Epithelial cell of prostate (primary cell): ENCODE measurements around the gene NECAP2.
"Not testable (repeated sequence)": the region's sequence is repeated elsewhere in the genome, so short reads cannot be mapped to it uniquely, and the experiment has no call there.

ENCODE experiments used
- DNase-seq: peaks from one replicate; pipeline ENCODE4 v3.0.0-alpha.2; 2011; ENCODE audit warnings: low read depth, low spot score
- H3K27ac ChIP-seq: fragments of 450-650 bp; 2 replicates; pipeline ENCODE4 v1.5.1; 2017; ENCODE audit warnings: mild to moderate bottlenecking

The NECAP2 gene

DNA sequence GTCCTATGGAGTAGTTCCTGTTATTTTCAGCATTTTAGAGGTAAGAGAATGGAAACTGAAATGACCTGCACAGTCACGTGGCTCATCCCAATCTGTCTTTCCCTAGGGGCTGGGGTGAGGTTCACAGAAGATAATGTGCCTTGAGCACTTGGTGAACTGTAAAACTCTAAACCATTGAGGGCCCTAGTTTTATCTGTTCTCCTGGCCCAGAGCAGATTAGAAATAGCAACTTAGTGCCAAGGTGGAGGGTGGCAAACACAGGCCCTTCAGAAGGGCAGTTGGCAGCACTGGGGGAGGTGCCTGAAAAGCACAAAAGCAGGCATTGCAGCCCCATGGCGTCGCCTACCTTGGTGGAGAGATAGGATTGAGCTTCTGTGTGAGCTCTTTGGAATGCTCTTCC lies 14.4 kb downstream of the NECAP2 start:
- DNase-seq, H3K27ac ChIP-seq: not testable (repeated sequence)

DNA sequence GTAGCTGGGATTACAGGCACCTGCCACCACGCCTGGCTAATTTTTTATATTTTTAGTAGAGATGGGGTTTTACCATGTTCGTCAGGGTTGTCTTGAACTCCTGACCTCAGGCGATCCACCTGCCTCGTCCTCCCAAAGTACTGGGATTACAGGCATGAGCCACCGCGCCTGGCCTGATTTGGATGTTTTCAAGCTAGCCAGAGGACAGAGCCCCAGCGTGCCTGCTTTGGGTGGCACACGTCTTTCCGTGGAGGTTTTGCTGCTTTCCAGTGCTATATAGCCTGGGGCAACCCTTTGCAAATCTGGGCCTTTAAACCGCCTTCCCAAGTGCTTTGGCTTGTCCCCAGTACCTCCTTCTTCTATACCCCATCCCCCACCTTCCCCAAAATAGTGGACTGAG lies 15.6 kb downstream of the NECAP2 start:
- H3K27ac ChIP-seq, DNase-seq: not testable (repeated sequence)

DNA sequence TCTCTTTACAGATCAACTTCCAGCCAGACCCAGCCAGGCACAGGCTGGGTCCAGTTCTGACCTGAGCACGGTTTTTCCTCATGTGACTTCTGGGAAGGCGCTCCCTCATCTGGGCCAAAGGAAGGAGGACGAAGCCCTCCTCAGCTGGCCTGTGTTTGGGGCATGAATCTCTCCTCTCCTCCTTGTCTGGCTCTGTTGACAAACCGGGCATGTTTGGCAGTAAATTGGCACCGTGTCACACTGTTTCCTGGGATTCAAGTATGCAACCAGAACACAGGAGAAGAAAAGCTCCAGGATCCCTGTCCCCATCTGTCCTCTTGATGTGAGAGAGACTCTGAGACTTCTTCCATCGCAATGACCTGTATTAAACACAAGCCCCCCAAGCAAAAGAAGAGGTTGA lies 18.3 kb downstream of the NECAP2 start:
- DNase-seq, result no peak
- H3K27ac ChIP-seq, result no peak overlapping the region

DNA sequence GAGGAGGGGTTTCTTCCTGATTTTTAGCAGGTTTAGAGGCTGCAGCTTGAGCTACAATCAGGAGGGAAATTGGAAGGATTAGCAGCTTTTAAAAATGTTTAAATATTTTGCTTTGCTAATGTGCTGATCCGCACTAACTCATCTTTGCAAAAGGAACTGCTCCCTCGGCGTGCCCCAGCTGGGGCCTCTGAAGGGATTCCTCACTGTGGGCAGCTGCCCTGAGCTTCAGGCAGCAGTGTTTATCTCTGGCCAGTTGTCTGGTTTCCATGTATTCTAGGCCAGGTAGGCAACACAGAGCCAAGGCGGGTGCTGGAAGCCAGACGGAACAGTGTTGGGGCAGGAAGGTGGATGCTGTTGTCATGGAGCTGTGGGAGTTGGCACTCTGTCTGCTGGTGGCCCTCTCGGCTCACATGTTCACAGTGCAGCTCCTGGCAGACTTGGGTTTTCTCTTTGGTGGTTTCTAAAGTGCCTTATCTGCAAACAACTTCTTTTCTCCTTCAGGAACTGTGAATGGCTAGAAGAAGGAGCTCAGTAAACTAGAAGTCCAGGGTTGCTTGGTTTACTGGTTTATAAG lies 18.9 kb downstream of the NECAP2 start:
- DNase-seq, result no peak
- H3K27ac ChIP-seq, result no peak overlapping the region

DNA sequence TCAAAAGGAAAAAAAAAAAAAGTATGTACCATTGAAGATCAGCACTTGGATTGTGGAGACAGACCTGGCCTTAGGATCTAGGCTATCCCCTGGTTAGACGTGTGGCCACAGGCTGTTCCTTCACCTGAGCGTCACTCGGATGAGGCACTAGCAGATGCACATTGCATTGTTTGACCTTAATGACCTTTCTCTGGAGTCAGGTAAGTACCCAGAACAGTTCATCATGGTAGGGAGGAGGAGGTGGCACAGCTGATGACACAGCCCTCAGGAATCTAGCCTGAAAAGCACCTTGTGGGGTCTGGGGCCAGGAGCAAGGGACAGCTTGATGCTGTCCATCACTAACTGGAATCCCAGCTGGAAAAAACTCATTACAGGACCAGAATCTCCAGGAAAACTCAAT lies 21.2 kb downstream of the NECAP2 start:
- no peak for DNase-seq
- no peak overlapping the region for H3K27ac ChIP-seq

DNA sequence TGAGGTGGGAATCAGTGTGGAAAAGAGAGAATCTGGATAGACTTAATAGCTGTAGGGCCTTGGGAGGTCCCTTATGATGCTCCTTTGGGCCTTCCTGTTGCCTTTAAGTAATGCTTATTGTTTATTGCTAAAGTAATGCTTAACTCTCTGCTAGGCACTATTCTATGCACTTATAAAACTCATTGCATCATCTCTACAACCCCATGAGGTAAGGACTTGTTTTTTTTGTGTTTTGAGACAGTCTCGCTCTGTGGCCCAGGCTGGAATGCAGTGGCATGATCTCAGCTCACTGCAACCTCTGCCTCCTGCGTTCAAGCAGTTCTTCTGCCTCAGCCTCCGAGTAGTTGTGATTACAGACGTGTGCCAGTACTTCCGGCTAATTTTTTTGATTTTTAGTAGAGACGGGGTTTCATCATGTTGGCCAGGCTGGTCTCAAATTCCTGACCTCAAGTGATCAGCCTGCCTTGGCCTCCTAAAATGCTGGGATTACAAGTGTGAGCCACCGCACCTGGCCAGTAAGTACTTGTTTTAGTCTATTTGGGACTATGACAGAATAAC lies 22.3 kb downstream of the NECAP2 start:
- DNase-seq, result no peak
- no peak overlapping the region for H3K27ac ChIP-seq

DNA sequence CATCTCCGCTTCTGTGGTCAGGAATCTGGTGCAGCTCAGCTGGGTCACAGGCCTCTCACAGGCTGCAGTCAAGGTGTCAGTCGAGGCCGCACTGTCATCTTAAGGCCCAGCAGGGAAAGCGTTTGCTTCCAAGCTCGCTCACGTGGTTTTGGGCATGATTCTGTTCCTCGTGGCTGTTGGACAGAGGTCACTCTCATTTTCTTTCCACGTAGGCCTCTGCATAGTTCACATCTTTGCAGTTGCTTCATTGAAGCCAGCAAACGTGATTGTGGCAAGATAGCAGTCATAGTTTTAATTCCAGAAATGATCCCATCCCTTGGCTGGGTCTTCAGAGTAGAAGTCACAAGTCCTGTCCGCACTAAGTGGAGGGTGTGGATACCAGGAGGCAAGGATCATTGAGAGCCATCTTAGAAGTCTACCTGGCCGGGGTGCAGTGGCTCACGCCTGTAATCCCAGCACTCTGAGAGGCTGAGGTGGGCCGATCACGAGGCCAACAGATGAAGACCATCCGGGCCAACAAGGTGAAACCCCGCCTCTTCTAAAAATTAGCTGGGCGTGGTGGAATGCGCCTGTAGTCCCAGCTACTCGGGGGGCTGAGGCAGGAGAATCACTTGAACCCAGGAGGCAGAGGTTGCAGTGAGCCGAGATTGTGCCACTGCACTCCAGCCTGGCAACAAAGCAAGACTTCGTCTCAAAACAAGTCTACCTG lies 24.5 kb downstream of the NECAP2 start:
- no peak for DNase-seq
- no peak overlapping the region for H3K27ac ChIP-seq

DNA sequence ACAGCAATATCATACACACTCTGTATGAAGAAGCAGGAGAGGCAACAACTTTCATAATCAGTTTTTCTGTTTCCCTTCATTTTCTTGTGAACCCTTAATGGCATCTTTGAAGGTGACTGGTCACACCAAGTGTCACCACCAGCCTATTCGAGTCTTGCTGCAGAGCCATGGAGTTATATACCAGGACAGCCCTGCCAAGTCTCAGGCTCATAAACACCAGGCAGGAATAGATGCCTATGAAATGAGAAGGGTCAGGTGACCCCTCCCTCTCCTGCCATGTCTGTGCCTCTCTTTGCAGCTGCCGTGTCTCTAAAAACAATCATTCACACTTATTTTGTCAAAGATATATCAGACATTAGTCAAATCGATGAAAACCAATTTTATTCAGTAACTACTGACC lies 28.0 kb downstream of the NECAP2 start:
- no peak for DNase-seq
- H3K27ac ChIP-seq, result no peak overlapping the region

DNA sequence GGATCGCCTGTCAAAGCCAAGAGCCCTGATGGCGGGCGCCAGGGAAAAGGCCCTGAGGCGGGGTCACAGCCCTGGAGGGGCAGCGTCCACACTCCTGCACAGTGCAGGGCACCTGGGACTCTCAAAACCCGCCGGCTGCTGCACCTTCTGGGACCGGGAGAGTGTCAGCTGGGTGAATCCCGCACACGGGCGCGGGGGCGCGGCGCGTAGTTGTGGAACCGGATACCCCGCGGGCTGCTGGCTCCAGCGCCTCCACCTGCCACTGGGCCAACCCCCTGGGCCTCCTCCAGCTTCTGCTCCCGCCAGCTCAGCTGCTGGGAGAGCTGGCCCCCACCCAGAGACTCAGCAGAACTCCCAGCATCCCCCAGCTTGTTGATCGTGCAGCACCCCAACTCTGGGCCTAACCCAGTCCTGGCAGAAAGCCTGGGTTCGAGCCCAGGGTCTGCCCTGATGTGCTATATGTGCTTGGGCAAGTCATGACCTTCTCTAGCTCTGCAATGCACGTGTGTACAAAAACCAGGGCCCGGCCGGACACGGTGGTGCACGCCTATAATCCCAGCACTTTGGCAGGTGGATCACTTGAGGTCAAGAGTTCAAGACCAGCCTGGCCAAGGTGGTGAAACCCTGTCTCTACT lies 33.8 kb downstream of the NECAP2 start:
- no peak for DNase-seq
- H3K27ac ChIP-seq, result no peak overlapping the region

DNA sequence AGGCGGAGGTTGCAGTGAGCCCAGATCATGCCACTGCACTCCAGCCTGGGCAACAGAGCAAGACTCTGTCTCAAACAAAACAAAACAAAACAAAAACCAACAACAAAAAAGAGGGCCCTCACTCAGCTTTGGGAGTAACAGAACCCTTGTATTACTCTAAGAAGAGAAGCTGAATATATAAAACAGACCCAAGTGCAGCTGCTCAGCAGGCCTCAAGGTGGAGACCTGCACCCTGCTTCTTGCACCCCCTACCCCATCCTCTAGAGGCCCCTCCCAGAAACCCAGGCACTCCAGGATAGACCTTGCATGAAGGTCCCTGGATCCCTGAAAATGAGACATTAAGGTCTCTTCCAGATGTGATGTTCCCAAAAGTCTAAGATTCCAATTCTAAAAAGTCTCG lies 34.4 kb downstream of the NECAP2 start:
- not testable (repeated sequence) for DNase-seq, H3K27ac ChIP-seq

DNA sequence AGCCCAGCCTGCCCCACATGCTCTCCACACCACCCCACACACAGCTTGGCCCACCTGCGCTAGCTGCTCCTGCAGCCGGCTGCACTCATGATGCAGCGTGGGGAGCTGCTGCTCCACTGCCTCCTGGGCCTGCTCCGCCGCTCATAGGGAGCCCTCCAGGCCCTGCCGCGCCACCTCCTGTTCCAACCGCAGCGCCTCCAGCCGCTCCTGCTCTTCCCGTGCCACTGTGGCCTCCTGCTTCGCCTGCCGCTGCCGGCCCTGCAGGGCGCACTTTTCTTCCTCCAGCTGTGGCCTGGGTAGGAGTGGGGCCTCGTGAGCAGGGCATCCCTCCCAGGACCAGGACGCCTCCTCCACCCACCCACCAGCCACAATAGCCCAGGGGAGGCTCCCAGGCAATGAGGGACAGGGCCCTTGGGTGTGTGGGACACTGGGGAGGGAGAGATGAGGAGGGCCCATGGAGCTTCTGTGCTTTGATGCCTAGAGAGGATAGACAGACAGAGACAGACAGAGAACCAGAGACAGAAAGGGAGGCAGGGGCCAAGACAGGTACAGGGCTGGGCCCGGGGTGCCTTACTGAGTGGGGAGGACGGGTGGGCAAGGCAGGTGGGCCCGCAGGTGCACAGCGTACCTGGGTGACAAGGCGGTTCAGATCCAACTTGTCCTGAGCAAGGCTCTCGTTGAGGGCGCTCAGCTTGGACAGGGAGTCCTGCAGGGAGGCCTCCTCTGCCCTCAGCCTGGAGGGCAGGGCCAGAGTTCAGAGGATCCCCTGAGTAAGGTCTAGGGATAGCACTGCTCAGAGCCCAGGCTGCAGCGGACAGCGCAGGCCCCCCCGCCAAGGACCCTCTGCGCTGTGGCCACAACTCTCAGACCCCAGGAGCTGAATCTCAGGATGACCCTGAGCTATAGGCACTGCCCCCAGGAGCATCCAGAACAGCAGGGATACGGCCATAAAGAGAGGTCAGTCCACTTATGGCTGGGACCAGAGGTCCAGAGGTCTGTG lies 35.5 kb downstream of the NECAP2 start:
- not testable (repeated sequence) for H3K27ac ChIP-seq, DNase-seq

DNA sequence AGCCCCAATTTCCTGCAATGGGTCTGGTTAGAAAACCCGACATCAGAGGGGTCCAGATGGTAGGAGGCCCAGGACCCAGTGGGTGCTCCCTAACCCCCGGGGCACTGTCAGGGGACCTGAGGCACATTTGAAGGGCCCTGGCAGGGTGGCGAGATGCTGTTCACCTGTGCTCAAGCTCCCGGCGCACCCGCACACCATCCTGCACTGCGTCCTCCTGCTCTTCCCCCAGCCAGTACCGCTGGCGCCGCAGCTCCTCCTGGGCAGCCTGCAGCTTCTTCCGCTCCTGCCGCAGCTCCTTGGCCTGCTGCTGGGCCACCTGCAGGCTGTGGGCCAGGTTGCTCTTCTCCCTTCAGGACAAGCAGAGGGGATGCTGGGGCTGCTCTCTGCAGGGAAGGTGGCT lies 37.6 kb downstream of the NECAP2 start:
- no peak overlapping the region for H3K27ac ChIP-seq
- no peak for DNase-seq

DNA sequence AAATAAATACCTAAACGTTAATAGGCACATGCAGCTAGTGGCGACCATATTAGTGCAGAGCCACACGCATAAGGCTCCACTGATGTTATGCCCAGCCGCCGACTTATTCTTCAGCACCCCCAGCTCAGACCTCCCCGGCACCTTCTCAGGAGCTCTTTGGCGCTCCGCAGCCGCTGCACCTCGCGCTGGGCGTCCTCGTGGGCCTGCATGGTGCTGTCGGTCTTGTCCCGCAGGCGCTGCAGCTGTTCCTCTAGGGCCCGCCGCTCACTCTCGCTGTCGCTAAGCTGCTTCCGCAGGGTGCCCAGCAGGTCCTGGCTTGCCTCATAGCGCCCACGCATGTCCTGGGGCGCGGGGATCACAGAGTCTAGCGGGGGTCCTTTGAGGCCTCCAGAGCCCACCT lies 42.6 kb downstream of the NECAP2 start:
- not testable (repeated sequence) for H3K27ac ChIP-seq, DNase-seq

DNA sequence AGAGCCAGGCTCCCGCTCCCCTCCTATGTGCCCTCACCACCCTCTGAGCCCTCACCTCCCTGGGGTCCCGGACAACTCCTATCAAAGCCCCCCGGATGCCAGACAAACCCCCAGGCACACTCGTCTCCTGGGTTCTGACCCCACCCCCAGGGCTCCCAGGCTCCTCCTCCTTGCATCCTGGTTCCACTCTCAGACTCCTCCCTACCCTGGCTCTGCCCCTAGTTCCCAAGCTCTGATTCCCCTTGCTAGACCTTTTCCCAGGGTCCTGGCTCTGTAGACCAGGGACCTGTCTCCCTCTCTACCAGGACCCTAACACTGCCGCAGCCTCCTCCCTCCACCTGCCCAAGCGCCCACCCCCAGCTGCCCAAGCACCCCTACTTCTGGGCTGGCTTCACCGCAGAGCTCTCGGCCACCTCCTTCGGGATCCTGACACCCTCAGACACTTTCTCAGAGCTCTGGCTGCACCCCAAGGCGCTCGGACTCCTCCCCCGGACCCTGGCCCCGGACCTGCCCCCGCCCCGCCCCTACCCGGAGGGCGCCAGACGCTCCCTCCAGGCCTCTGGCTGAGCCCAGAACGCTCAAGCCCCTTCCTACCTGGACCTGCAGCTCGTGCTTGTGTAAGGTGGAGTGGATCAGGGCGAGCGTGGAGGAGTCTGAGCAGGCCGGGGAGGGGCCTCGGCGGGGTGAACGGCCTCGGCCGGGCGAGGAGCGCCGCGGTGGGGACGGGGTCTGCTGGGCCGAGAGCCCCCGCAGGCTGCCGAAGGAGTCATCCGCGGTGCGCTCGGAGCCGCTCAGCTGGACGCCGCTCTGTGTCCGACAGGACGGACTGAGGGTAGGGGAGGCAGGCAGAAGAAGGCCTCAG lies 43.3 kb downstream of the NECAP2 start:
- not testable (repeated sequence) for DNase-seq, H3K27ac ChIP-seq

DNA sequence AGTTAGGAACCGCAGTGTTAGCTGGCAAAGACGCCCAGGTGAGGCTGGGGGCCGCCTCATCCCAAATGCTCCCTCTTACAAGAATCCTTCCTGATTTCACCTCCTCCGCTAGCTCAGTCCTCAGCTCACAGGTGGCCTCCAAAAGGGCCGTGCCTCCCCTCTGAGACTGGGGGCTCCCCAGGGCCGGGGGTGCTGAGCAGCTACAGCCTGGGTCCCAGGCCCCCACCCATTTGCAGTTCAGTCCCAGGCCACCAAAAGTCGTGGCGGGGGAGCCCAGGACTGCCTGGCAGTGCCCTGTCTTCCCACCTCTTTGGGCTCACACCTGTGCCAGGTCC lies 43.9 kb downstream of the NECAP2 start:
- no peak overlapping the region for H3K27ac ChIP-seq
- no peak for DNase-seq

DNA sequence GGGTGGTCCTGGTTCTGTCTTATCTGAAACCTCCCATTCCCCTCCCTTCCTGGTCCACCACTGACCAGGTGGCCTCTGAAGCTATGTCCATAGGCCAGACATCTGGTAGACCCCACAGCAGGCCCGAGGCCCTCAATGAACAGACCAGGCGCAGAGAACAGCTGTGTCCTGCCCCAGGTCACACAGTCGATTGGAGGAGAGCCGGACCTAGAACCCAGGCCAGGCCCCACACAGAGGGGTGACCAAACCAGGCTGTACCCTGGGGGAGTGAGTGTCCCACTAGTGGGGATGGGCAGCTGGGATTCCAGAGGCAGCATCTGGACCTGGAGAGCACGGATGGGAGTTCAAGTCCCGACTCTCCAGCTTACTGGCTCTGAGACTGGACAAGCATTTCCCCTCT lies 44.4 kb downstream of the NECAP2 start:
- no peak overlapping the region for H3K27ac ChIP-seq
- no peak for DNase-seq

DNA sequence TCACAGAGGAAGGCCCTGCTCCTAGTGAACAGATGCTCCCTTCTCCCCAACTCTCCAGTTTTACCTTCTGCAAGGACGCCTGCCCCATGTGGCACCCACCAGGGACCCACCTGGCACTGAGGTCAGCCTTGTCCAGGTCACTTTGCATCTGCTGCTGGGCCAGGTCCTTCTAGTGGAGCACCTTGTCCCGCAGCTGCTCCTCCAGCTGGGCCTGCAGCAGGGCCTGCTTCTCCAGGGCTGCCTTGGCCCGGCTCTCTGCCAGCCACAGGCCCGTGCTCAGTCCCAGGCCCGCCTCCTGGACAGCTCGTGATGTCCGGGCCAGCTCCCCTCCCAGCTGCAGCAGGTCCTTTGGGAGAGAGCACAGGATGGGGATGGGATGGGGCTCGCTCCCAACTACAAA lies 45.8 kb downstream of the NECAP2 start:
- H3K27ac ChIP-seq, DNase-seq: not testable (repeated sequence)

DNA sequence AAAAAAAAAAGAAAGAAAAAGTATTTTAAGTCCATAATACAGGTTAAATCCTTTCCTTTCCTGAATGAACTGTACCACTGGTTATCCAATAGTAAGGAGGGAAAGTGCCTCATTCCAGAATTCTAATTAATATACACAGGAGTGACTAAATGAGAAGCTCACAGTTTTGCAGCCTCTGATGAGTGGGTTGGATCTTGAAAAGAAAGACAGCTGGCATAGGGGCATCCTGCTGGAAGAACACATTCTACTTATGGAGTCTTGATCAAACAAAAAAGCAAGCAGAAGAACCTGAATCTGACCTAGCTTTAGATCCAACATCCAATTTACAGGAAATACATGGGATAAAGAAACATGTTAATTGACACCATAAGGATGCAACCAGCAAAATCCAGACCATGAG lies 46.5 kb downstream of the NECAP2 start:
- DNase-seq, H3K27ac ChIP-seq: not testable (repeated sequence)

DNA sequence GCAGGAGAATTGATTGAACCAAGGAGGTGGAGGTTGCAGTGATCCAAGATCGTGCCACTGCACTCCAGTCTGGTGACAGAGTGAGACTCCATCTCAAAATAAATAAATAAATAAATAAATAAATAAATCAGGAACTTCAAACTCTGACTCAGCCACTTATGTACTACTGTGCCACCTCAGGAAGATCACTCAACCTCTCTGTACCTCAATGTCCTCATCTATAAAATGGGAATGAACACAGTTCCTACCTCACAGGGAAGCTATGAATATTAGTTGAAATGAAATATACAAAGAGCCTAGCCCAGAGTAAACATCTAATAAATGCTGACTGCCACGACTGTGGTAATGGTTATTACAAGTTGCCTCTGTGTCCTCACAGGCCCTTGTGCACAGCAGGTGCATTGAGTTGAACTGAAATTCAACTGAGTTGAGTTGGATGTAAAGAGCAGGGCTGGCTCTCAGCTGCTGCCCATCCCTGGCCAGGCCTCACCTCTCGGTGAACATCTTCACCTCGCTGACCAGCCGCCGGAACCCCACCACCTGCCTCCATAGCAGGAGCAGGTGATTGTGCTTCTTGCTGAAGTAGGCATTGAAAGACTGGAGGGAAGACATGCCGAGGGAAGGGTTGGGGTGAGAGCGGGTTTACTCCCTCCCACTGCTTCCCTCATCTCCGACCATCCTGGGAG lies 48.8 kb downstream of the NECAP2 start:
- not testable (repeated sequence) for H3K27ac ChIP-seq

More for the DNA sequence above, 48.8 kb downstream of the NECAP2 start:
- DNase-seq, result not testable (repeated sequence)
